ENCODE data around the gene BTBD18.
A peak's percentile ranks its signal among the peaks of the same experiment; 100 is the strongest.

Gene BTBD18

GRCh38 chr11:57751676-57752253 is at the start of gene BTBD18:
Gene BTBD18 (minus strand): TSS chr11:57751819. CDS start chr11:57751188, 631 bp downstream.
- DNase-seq (ENCODE audit: low read depth, low spot score) = peak; percentile 50

GRCh38 chr11:57801183-57801485 is 49.5 kb upstream of the BTBD18 start:
- no peak for DNase-seq (ENCODE audit: low read depth, low spot score)

GRCh38 chr11:57800444-57801182 is 49.0 kb upstream of the BTBD18 start:
- peak; percentile 83 for DNase-seq (ENCODE audit: low read depth, low spot score)

GRCh38 chr11:57798905-57799559 is 47.4 kb upstream of the BTBD18 start:
- peak; percentile 60 for DNase-seq (ENCODE audit: low read depth, low spot score)

GRCh38 chr11:57793351-57794115 is 41.9 kb upstream of the BTBD18 start:
- DNase-seq (ENCODE audit: low read depth, low spot score) = no peak

GRCh38 chr11:57792870-57793269 is 41.3 kb upstream of the BTBD18 start:
- no peak for DNase-seq (ENCODE audit: low read depth, low spot score)

- DNase-seq (ENCODE audit: low read depth, low spot score) = no peak
Observed at GRCh38 chr11:57792060-57792541, 40.5 kb upstream of the BTBD18 start.

- DNase-seq (ENCODE audit: low read depth, low spot score) = peak; percentile 88
Observed at GRCh38 chr11:57791321-57792059, 39.9 kb upstream of the BTBD18 start.

GRCh38 chr11:57788703-57789088 is 37.1 kb upstream of the BTBD18 start:
- DNase-seq (ENCODE audit: low read depth, low spot score) = no peak

GRCh38 chr11:57787920-57788702 is 36.5 kb upstream of the BTBD18 start:
- DNase-seq (ENCODE audit: low read depth, low spot score) = peak; percentile 72

- DNase-seq (ENCODE audit: low read depth, low spot score) = no peak
Observed at GRCh38 chr11:57787006-57787604, 35.5 kb upstream of the BTBD18 start.

- no peak for DNase-seq (ENCODE audit: low read depth, low spot score)
Observed at GRCh38 chr11:57786436-57786835, 34.8 kb upstream of the BTBD18 start.

- no peak for DNase-seq (ENCODE audit: low read depth, low spot score)
Observed at GRCh38 chr11:57785072-57785471, 33.5 kb upstream of the BTBD18 start.

GRCh38 chr11:57781529-57781943 is 29.9 kb upstream of the BTBD18 start:
- DNase-seq (ENCODE audit: low read depth, low spot score) = peak; percentile 95

GRCh38 chr11:57779276-57779675 is 27.7 kb upstream of the BTBD18 start:
- DNase-seq (ENCODE audit: low read depth, low spot score) = peak; percentile 94

GRCh38 chr11:57778318-57779037 is 26.9 kb upstream of the BTBD18 start:
- DNase-seq (ENCODE audit: low read depth, low spot score) = peak; percentile 98

- DNase-seq (ENCODE audit: low read depth, low spot score) = peak; percentile 64
Observed at GRCh38 chr11:57777969-57778317, 26.3 kb upstream of the BTBD18 start.

GRCh38 chr11:57776577-57777210 is 25.1 kb upstream of the BTBD18 start:
- no peak for DNase-seq (ENCODE audit: low read depth, low spot score)

- DNase-seq (ENCODE audit: low read depth, low spot score) = peak; percentile 72
Observed at GRCh38 chr11:57776031-57776521, 24.5 kb upstream of the BTBD18 start.

All from ELF-1 (cell line).